GM18519 (cell line): ENCODE measurements around the gene NPC1.

ENCODE experiments used
- ATAC-seq: cut with Tn5 transposase; IDR thresholded peaks from one replicate; pipeline ENCODE4 v1.9.1; 2021; ENCODE audit warnings: mild to moderate bottlenecking, moderate library complexity; ENCODE audit not compliant: unreplicated experiment, low FRiP score

The NPC1 gene

GRCh38 chr18:23552505-23552904 is 33.8 kb downstream of the NPC1 start:
- no peak for ATAC-seq

GRCh38 chr18:23551978-23552377 is 34.3 kb downstream of the NPC1 start:
- ATAC-seq, result no peak

DNA sequence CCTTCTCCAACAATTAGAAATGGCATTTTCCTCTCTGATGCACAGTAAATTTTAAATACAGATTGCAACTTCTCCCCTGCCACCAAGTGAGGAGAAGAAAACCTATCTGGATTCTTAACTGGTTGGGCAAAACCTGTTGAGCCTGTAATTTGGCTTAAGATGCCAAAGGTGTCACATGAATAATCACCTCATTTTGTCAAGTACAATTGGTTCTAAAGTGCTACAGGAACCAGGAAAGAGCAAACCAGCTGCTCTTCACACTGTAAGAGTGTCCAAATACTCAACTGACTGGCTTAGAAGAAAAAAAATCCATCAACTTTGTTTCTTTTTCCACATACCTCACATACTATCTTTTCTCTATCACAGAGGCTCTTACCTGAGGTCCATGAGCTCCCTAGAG is 35.4 kb downstream of the NPC1 start:
- ATAC-seq, result no peak

DNA sequence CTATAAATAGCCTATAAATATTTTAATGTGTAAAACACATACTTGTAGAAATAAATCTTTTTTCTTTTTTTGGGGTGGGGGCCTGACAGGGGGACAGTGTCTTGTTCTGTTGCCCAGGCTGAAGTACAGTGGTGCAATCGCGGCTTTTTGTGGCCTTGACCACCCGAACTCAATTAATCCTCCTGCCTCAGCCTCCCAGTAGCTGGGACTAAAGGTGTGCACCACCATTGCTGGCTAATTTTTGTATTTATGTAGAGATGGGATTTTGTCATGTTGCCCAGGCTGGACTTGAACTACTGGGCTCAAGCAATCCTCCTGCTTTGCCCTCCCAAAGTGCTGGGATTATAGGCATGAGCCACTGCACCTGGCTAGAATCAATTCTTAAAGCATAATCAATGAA is 37.6 kb downstream of the NPC1 start:
- no peak for ATAC-seq

DNA sequence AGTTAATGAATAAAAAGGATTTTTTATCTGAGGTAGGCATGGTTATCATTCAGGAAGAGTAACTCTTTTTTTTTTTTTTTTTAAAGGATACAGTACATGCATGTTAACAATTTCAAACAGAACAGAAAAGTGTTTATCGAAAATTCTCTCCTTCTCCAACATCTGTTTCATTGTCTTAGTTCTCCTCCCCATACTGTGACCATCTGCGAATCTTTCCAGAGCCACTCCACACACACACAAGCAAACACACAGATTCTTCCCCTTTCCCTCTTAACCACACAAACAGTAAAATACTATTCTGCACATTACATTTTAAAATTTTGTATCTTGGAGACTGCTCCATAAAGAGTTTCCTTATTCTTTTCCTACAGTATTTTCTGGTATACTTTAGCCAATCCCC is 38.0 kb downstream of the NPC1 start:
- ATAC-seq, result no peak

GRCh38 chr18:23547846-23548245 is 38.5 kb downstream of the NPC1 start:
- no peak for ATAC-seq

DNA sequence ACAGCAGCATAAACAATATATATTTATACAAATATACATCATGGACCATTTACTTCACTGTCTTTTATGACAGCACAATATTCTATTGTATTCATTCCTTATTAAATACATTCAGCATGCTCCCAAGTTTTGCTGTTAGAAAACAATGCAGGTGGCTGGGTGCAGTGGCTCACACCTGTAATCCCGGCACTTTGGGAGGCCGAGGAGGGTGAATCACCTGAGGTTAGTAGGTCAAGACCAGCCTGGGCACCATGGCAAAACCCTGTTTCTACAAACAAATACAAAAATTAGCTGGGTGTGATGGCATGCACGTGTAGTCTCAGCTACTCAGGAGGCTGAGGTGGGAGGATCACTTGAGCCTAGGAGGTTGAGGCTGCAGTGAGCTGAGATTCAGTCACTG is 39.0 kb downstream of the NPC1 start:
- ATAC-seq, result no peak

DNA sequence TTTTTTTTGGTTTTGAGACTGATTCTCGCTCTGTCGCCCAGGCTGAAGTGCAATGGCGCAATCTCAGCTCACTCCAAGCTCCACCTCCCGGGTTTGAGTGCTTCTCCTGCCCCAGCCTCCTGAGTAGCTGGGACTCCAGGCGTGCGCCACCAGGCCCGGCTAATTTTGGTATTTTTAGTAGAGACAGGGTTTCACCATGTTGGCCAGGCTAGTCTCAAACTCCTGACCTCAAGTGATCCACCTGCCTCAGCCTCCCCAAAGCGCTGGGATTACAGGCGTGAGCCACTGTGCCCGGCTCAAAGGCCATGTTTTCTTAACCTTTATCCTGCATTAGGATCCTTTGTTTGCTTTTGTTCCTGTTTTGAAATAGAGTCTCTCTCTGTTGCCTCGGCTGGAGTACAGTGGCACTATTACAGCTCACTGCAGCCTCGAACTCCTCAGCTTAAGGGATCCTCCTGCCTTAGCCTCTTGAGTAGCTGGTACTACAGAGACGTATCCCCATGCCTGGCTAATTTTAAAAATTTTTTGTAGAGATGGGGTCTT is 41.0 kb downstream of the NPC1 start:
- no peak for ATAC-seq

DNA sequence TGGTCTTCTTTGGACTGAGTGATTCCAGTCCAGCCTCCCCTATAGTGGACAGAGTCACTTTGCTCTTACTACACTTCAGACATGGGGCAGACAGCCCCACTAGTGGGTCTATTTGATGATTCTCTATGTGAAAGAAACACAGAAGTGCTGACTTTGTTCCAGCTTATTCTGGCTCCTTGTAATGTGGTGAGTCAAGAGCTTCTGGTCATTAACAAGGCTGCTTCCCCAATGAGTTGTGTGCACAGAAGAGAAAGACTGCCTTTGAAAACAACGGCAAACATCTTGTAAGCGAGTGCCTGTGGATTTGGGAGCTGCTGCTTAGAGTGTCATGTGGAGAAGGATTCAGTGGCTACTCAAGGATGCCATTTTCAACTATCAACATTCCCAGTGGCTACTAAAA is 43.8 kb downstream of the NPC1 start:
- no peak for ATAC-seq

GRCh38 chr18:23541349-23542093 is 44.8 kb downstream of the NPC1 start:
- no peak for ATAC-seq

DNA sequence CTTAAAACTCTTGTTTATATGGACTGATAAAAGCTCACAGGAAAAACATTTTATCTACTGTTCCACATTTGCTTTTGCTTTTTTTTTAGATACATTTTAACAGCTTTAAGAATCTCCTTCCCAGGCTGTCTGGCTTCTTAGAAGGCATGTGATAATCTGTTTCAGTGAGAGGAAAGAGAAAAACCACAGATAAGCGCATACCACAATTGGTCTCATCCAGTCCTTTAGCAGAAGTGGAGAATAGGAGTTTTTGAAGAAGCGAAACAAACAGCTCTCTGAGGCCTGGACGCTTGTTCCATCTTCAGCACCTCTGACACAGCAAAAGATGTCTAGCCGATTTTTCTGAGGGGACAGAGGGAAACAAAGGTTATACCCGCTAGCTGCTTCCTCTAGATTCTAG is 45.4 kb downstream of the NPC1 start:
- ATAC-seq, result no peak

- ATAC-seq, result no peak
These were observed 46.3 kb downstream of the NPC1 start for GRCh38 chr18:23539911-23540525.

DNA sequence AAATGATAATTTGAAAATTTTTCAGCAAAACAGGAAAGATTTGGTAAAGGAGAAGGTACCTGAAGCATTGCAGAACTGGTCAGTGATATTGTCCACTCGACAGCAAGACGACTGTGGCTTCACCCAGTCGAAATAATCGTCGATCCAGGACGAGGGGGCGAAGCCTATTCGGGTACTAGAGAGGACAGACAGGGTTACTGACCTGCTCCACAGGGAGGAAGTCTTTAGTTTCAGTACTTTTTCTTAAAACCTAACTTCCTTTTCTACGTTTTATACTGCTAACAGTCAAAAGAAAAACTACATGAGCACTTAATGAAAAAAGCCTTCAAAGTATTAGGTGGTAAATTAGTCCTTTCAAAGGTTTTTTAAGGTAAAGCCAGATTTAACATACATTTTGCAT is 47.0 kb downstream of the NPC1 start:
- ATAC-seq, result no peak

DNA sequence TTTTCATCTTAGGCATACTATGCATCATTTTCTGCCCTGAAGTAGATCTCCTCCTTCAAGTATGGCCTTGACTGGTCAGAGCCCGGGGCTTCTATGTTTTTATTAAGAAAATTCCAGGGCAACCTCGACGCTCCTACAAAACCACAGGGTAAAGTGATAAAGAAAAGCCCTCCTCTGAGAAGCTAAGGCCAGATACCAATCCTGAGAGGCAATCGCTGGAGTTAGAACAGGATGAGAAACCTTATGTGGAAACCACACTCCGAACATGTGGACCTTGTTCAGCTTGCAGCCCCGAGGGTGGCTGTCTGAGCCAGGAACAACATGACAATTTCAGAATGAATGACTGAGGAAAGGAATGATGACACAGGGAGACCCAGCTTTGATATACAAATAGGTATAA is 47.4 kb downstream of the NPC1 start:
- ATAC-seq, result no peak

DNA sequence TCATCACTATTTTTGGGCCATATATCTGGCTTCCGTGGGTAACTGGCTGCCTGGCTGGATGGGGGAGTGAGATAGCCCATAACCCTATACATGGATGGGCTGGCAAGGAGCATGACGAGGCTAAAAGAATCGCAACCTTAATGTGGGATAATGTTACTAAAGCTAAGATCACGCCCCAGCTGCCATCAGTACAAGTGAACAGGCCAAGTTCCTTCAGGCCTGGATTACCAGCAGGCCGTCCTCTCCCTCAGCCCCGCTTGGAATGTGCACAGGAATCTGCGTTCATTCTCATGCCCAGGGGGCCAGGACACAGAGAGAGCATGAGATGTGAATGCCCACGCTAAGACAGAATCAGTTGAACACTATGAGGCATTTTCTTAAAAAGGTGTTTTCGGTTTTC is 48.3 kb downstream of the NPC1 start:
- no peak for ATAC-seq

GRCh38 chr18:23537274-23537673 is 49.0 kb downstream of the NPC1 start:
- ATAC-seq, result no peak

GRCh38 chr18:23536204-23536603 is 50.1 kb downstream of the NPC1 start:
- ATAC-seq, result no peak

DNA sequence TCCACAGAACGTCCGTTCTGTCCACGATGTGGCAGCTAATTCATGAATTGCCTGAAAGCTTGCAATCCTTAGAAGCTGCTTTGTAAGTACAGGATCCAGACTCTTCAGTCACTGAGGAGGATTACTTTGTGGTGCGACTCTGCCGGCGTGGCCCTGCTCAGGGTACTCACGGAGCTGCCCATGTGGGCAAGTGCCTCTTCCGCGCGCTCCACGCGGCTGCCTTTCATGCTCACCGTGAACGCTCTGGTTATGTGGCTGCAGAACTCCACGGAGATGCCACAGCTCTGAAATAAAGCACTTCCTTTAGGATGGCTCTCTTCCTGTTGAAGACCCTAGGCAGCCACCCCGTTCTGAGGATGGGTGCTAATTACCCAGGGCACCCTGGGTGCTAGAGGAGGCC is 52.0 kb downstream of the NPC1 start:
- no peak for ATAC-seq

DNA sequence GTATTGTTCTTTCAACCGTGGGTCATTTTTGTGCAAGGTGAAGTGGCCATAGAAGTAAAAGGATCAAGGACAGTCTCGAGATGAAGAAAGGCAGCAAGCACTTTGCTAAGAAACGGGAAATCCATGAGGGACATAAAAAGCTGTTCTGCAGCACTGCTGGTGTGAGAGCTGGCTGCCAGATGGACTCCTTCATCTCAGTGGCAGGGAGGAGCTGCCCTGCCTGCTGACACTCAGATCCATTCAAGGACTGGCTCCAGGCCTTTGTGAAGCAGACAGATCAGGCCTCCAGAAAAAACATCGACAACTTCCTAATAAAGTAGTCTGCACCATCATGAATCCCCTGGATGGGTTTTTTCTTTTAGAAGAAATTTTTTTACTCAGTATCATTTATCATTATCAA is 53.5 kb downstream of the NPC1 start:
- no peak for ATAC-seq

DNA sequence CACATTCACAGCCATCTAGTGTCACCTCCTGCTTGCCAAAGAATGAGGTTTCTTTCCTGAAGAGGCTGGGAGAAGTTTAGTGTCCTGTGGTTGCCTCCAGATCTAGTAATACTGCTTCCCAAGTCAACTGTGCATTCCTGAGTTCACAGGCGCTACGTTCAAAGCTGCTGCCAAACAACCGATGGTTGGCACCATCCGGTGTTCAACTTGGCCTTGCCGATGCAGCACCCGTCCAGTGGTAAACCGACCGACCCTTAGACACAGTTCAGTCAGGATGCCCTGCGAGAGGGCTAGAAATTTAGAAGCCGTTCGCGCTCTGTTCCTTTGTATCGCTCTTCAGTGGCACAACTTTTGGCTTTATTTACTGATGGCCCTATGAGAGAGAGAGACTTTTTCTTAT is 54.4 kb downstream of the NPC1 start:
- ATAC-seq, result no peak

GRCh38 chr18:23530195-23530594 is 56.1 kb downstream of the NPC1 start:
- ATAC-seq, result no peak

DNA sequence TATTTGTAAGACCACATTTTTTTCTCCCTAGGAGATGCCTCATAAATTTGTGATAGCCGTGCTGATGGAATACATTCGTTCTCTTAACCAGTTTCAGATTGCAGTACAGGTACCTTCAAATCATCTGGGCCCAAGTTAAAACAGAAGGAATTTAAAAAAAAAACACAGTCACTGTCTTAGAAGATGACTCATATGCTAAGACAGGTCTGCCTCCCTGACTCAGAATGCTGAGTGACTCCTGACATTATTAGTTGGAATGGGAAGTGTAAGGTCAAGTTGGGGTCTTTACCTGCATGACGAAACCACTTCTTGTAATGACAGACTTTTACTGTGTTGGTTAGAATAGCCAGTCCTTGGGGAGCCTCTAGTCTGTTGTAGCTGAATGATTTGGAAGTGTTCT is 56.7 kb downstream of the NPC1 start:
- no peak for ATAC-seq
